Loucy (cell line): ENCODE data around the gene PHLDB2.

ENCODE experiments used
- H2AFZ ChIP-seq: fragments of 200-600 bp; sonication (generic); 2 replicates; pipeline ENCODE4 v1.6.0; 2016; ENCODE audit warnings: antibody characterized with exemption, mild to moderate bottlenecking, low read length, moderate library complexity
- H3F3A ChIP-seq: fragments of 200-600 bp; 2 replicates; pipeline ENCODE4 v1.6.0; 2016; ENCODE audit warnings: antibody characterized with exemption, low read depth, mild to moderate bottlenecking
- H3K27me3 ChIP-seq: fragments of 200-600 bp; sonication (generic); 2 replicates; pipeline ENCODE4 v1.6.1; 2014; ENCODE audit warnings: low read length, mild to moderate bottlenecking; ENCODE audit not compliant: insufficient read depth, poor library complexity, severe bottlenecking
- H3K36me3 ChIP-seq: fragments of 200-600 bp; sonication (generic); 2 replicates; pipeline ENCODE4 v1.6.1; 2016; ENCODE audit warnings: low read length; ENCODE audit not compliant: insufficient read depth
- H3K4me1 ChIP-seq: fragments of 200-600 bp; sonication (generic); 2 replicates; pipeline ENCODE4 v1.5.1; 2014; ENCODE audit warnings: low read length, mild to moderate bottlenecking; ENCODE audit not compliant: insufficient read depth, poor library complexity, severe bottlenecking
- H3K4me2 ChIP-seq: fragments of 200-600 bp; sonication (generic); 2 replicates; pipeline ENCODE4 v1.6.0; 2014; ENCODE audit warnings: antibody characterized with exemption, low read length, low read depth, mild to moderate bottlenecking; ENCODE audit not compliant: poor library complexity, severe bottlenecking
- H3K4me3 ChIP-seq: fragments of 200-600 bp; sonication (generic); 2 replicates; pipeline ENCODE4 v1.5.1; 2014; ENCODE audit warnings: low read length, mild to moderate bottlenecking, mixed read lengths; ENCODE audit not compliant: poor library complexity, severe bottlenecking
- H3K79me2 ChIP-seq: fragments of 200-600 bp; sonication (generic); 2 replicates; pipeline ENCODE4 v1.6.1; 2014; ENCODE audit warnings: low read length; ENCODE audit not compliant: insufficient read depth
- H3K9ac ChIP-seq: fragments of 200-600 bp; sonication (generic); 2 replicates; pipeline ENCODE4 v1.6.0; 2014; ENCODE audit warnings: mild to moderate bottlenecking, low read depth, low read length, moderate library complexity; ENCODE audit not compliant: poor library complexity, severe bottlenecking
- H3K9me2 ChIP-seq: fragments of 200-600 bp; sonication (generic); replicated peaks from 2 replicates; pipeline ENCODE4 v1.6.1; 2016; ENCODE audit warnings: low read depth, low read length, mixed read lengths
- H3K9me3 ChIP-seq: fragments of 200-600 bp; sonication (generic); 2 replicates; pipeline ENCODE4 v1.6.1; 2014; ENCODE audit warnings: mild to moderate bottlenecking, antibody characterized with exemption, low read length, low read depth; ENCODE audit not compliant: insufficient read depth
- H4K20me1 ChIP-seq: fragments of 200-600 bp; sonication (generic); 2 replicates; pipeline ENCODE4 v1.6.0; 2014; ENCODE audit warnings: antibody characterized with exemption, low read length, mild to moderate bottlenecking; ENCODE audit not compliant: insufficient read depth, poor library complexity, severe bottlenecking
- EZH2phosphoT487 ChIP-seq: fragments of 200-600 bp; IDR thresholded peaks from 2 replicates; pipeline ENCODE4 v1.6.1; 2018; ENCODE audit warnings: antibody characterized with exemption, mild to moderate bottlenecking, moderate library complexity, borderline replicate concordance
- TF ChIP-seq, protein P1 (sequence below): fragments of 200-600 bp; sonication (generic); conservative IDR thresholded peaks from 2 replicates; pipeline ENCODE4 v1.5.1; 2014; ENCODE audit warnings: mild to moderate bottlenecking, antibody characterized with exemption, low read length

PHLDB2 gene

GRCh38 chr3:111975131-111975530, 116.1 kb downstream of the PHLDB2 start:
- Histone ChIP-seq H3K4me3 (no peak overlapping the region), H3K27me3 (no peaks in the 10 kb centered on the region), H3K4me2 (no peak overlapping the region), H4K20me1 (peaks cover 5% of the 10 kb centered on the region), H3K79me2 (peaks cover 12% of the 10 kb centered on the region), H2AFZ (no peak overlapping the region), H3F3A (no peaks in the 10 kb centered on the region), H3K9me3 (no peaks in the 10 kb centered on the region), H3K4me1 (peaks cover 10% of the 10 kb centered on the region), H3K9ac (no peak overlapping the region), H3K9me2 (no peaks in the 10 kb centered on the region), H3K36me3 (no peaks in the 10 kb centered on the region)
- TF ChIP-seq EZH2phosphoT487: no peak
- TF ChIP-seq, protein P1, sequence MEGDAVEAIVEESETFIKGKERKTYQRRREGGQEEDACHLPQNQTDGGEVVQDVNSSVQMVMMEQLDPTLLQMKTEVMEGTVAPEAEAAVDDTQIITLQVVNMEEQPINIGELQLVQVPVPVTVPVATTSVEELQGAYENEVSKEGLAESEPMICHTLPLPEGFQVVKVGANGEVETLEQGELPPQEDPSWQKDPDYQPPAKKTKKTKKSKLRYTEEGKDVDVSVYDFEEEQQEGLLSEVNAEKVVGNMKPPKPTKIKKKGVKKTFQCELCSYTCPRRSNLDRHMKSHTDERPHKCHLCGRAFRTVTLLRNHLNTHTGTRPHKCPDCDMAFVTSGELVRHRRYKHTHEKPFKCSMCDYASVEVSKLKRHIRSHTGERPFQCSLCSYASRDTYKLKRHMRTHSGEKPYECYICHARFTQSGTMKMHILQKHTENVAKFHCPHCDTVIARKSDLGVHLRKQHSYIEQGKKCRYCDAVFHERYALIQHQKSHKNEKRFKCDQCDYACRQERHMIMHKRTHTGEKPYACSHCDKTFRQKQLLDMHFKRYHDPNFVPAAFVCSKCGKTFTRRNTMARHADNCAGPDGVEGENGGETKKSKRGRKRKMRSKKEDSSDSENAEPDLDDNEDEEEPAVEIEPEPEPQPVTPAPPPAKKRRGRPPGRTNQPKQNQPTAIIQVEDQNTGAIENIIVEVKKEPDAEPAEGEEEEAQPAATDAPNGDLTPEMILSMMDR: no peak

DNA sequence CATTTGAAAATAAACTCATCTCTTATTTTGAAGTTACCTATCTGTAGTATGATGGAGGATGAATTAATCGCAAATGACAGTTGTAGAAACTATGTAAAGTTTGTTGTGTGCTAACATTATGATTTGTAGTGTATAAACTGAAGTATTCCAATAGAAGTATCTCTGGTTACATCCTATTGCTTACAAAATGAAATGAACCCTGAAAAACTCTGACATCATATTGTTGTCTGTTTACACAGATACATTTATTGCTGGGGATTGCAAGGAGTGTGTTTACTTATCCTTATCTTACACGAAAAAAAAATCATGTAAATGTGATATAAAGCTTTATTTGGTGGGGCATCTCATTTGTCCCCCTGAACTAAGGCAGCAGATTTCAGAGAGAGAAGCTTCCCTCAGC, 117.2 kb downstream of the PHLDB2 start:
- Histone ChIP-seq H3K9ac (no peak overlapping the region), H3K79me2 (peaks cover 24% of the 10 kb centered on the region), H4K20me1 (peaks cover 14% of the 10 kb centered on the region), H3K9me2 (no peaks in the 10 kb centered on the region), H3K4me2 (no peak overlapping the region), H3K4me1 (peaks cover 21% of the 10 kb centered on the region), H3F3A (no peaks in the 10 kb centered on the region), H3K27me3 (no peaks in the 10 kb centered on the region), H3K4me3 (no peak overlapping the region), H2AFZ (no peak overlapping the region), H3K9me3 (no peaks in the 10 kb centered on the region), H3K36me3 (no peaks in the 10 kb centered on the region)
- TF ChIP-seq, protein P1: no peak
- TF ChIP-seq EZH2phosphoT487: no peak

- Histone ChIP-seq H2AFZ (peak within 1 kb of the TSS; percentile 95), H3K27me3 (no peaks in the 10 kb centered on the region), H3K36me3 (no peaks in the 10 kb centered on the region), H4K20me1 (peaks cover 38% of the 10 kb centered on the region), H3K9ac (peak within 1 kb of the TSS; percentile 85), H3K4me2 (peak within 1 kb of the TSS; percentile 75), H3K4me3 (peak within 1 kb of the TSS; percentile 86), H3K9me2 (no peaks in the 10 kb centered on the region), H3K4me1 (peaks cover 46% of the 10 kb centered on the region), H3K79me2 (peaks cover 49% of the 10 kb centered on the region), H3F3A (no peaks in the 10 kb centered on the region), H3K9me3 (no peaks in the 10 kb centered on the region)
- TF ChIP-seq, protein P1: no peak
- TF ChIP-seq EZH2phosphoT487: no peak
These were observed 119.7 kb downstream of the PHLDB2 start, which contains the start of gene ABHD10 for GRCh38 chr3:111978583-111979433. ABHD10 (plus strand) TSS chr3:111979026; CDS start chr3:111979062, 36 bp downstream.
